Breast epithelium (tissue), 4 donors: ENCODE results near the gene CCDC170. TPM values are rescaled to one million over a fixed set of nuclear protein-coding genes. Genes with fewer than 3 reads are reported as not detected.

Source experiments
- DNase-seq, 2 donors: peaks; one replicate each; pipeline ENCODE4 v3.0.0-alpha.2; 2019; ENCODE audit warnings: low spot score in 2 of 2
- H3K27ac ChIP-seq, 2 donors: fragments of 200-600 bp; sonication (generic) in 1 of 2; one replicate each; pipeline ENCODE4 v1.5.1; 2016 to 2019; ENCODE audit warnings: mild to moderate bottlenecking in 1 of 2
- H3K27me3 ChIP-seq, 2 donors: fragments of 200-600 bp; sonication (generic) in 1 of 2; one replicate each; pipeline versions ENCODE4 v1.5.1 to v1.6.0; 2017 to 2019; ENCODE audit warnings: control low read depth in 1 of 2, mild to moderate bottlenecking in 1 of 2
- H3K36me3 ChIP-seq: fragments of 200-600 bp; one replicate; pipeline ENCODE4 v1.5.1; 2019
- H3K4me1 ChIP-seq, 2 donors: fragments of 200-600 bp; sonication (generic); one replicate each; pipeline ENCODE4 v1.5.1; 2016 to 2019; ENCODE audit warnings: control low read depth in 1 of 2
- H3K4me3 ChIP-seq, 3 donors: fragments of 200-600 bp; sonication (generic); 1 replicate in 2 of 3; 2 replicates in 1 of 3; pipeline ENCODE4 v1.5.1; 2016 to 2019; ENCODE audit warnings: mild to moderate bottlenecking in 3 of 3, moderate library complexity in 2 of 3
- H3K9me3 ChIP-seq, 2 donors: fragments of 200-600 bp; sonication (generic) in 1 of 2; one replicate each; pipeline ENCODE4 v1.5.1; 2016 to 2019; ENCODE audit warnings: control low read depth in 1 of 2
- POLR2A ChIP-seq: fragments of 450-650 bp; IDR thresholded peaks from one replicate; pipeline ENCODE4 v1.6.1; 2016; ENCODE audit warnings: antibody characterized with exemption, mild to moderate bottlenecking, moderate library complexity
- POLR2AphosphoS5 ChIP-seq, 3 donors: sonication (generic); formaldehyde crosslinking; IDR thresholded peaks; one replicate each; pipeline ENCODE4 v1.6.1; 2017; ENCODE audit warnings: antibody characterized with exemption in 3 of 3
- intact Hi-C: fragments of 100-400 bp; cut with DNase I; formaldehyde crosslinking; loops from one replicate; pipeline ENCODE4 v1.15.1; 2023; ENCODE audit warnings: low total_unique reads
- total RNA-seq, 3 donors: library from RNA; depleted of rRNA; stranded (reverse); fragments of >200 nt; gene quantifications; one replicate each; pipeline ENCODE4 v1.1.0, GENCODE V29; 2016
- TF ChIP-seq, protein P1 (sequence below), 3 donors: fragments of 450-650 bp; IDR thresholded peaks; one replicate each; pipeline ENCODE4 v1.5.1; 2016 to 2017; ENCODE audit warnings: antibody characterized with exemption in 3 of 3, mild to moderate bottlenecking in 3 of 3, moderate library complexity in 3 of 3

Gene CCDC170
- total RNA-seq, 3 donors from 2014 or later = 3.5 to 9.8 (median 9.4) TPM

DNA sequence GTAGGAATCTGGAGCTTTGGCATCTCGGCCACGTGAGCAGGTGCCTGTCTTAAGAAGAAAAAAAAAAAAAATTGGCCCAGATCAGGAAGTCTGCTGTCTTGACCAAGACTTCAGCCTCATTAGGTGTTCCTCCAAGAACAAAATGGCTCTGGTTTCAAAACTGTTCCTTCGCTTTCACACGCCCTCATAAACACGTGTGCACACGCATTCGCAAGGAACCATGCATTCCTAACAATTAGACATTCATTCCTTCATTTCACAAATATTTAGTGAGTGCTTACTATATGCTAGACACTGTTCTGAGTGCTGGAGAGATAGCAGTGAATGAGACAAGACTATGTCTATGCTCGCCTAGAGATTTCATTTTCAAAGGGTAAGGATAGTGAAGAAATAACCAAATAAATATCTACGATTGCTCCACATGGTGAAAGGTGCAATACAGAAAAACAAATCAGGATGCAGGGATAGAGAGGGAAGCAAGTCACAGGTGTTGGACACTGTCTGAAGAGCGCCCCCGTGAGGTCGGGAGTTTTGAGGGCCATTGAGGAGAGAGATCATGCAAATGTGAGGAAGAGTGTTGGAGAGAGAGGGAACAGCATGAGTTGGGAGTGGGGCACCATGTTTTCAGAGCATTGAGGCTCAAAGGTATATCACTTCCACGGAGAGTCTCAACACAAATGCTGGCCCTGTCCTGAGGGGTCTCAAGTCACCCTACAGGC lies 53.3 kb downstream of the CCDC170 start:
- no peak for DNase-seq
- intact Hi-C loops = no loop called here
- TF ChIP-seq POLR2AphosphoS5 (IDR thresholded peaks at IDR 0.05) (no peak), POLR2A (no peak)
- TF ChIP-seq, protein P1, sequence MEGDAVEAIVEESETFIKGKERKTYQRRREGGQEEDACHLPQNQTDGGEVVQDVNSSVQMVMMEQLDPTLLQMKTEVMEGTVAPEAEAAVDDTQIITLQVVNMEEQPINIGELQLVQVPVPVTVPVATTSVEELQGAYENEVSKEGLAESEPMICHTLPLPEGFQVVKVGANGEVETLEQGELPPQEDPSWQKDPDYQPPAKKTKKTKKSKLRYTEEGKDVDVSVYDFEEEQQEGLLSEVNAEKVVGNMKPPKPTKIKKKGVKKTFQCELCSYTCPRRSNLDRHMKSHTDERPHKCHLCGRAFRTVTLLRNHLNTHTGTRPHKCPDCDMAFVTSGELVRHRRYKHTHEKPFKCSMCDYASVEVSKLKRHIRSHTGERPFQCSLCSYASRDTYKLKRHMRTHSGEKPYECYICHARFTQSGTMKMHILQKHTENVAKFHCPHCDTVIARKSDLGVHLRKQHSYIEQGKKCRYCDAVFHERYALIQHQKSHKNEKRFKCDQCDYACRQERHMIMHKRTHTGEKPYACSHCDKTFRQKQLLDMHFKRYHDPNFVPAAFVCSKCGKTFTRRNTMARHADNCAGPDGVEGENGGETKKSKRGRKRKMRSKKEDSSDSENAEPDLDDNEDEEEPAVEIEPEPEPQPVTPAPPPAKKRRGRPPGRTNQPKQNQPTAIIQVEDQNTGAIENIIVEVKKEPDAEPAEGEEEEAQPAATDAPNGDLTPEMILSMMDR (IDR thresholded peaks at IDR 0.05) = no peak
- H3K27ac ChIP-seq = no peak overlapping the region
- H3K4me3 ChIP-seq = no peak overlapping the region
- no peaks in the 10 kb centered on the region for H3K4me1 ChIP-seq
- H3K36me3 ChIP-seq = no peaks in the 10 kb centered on the region
- H3K9me3 ChIP-seq = peaks cover 3 to 8% of the 10 kb centered on the region in 2 donors
- H3K27me3 ChIP-seq = no peaks in the 10 kb centered on the region

- Histone ChIP-seq H3K4me3 (no peak overlapping the region), H3K36me3 (no peaks in the 10 kb centered on the region), H3K9me3 (peaks cover 3 to 8% of the 10 kb centered on the region in 2 donors), H3K4me1 (no peaks in the 10 kb centered on the region), H3K27ac (no peak overlapping the region), H3K27me3 (no peaks in the 10 kb centered on the region)
- intact Hi-C loops = no loop called here
- TF ChIP-seq POLR2AphosphoS5 (IDR thresholded peaks at IDR 0.05) = no peak
- TF ChIP-seq, protein P1 (IDR thresholded peaks at IDR 0.05) = no peak
- no peak for TF ChIP-seq POLR2A
- no peak for DNase-seq
These were observed 54.4 kb downstream of the CCDC170 start for GRCh38 chr6:151548201-151548600.

- peaks cover 3 to 8% of the 10 kb centered on the region in 2 donors for H3K9me3 ChIP-seq
- no peak overlapping the region for H3K27ac ChIP-seq
- DNase-seq = no peak
These were observed 56.0 kb downstream of the CCDC170 start for GRCh38 chr6:151549790-151550189.

GRCh38 chr6:151550618-151551017 lies 56.8 kb downstream of the CCDC170 start:
- Histone ChIP-seq H3K27ac (no peak overlapping the region), H3K4me3 (no peak overlapping the region), H3K27me3 (no peaks in the 10 kb centered on the region), H3K36me3 (no peaks in the 10 kb centered on the region), H3K9me3 (peaks cover 3 to 8% of the 10 kb centered on the region in 2 donors), H3K4me1 (no peaks in the 10 kb centered on the region)
- no peak for DNase-seq
- TF ChIP-seq POLR2AphosphoS5 (IDR thresholded peaks at IDR 0.05) = no peak
- TF ChIP-seq, protein P1 (IDR thresholded peaks at IDR 0.05) = no peak
- TF ChIP-seq POLR2A = no peak
- intact Hi-C loops = no loop called here

More at GRCh38 chr6:151549790-151550189, 56.0 kb downstream of the CCDC170 start:
- Histone ChIP-seq H3K4me3 (no peak overlapping the region), H3K27me3 (no peaks in the 10 kb centered on the region), H3K36me3 (no peaks in the 10 kb centered on the region), H3K4me1 (no peaks in the 10 kb centered on the region)
- intact Hi-C loops = no loop called here
- TF ChIP-seq, protein P1 (IDR thresholded peaks at IDR 0.05) = no peak
- no peak for TF ChIP-seq POLR2AphosphoS5 (IDR thresholded peaks at IDR 0.05)
- no peak for TF ChIP-seq POLR2A

DNA sequence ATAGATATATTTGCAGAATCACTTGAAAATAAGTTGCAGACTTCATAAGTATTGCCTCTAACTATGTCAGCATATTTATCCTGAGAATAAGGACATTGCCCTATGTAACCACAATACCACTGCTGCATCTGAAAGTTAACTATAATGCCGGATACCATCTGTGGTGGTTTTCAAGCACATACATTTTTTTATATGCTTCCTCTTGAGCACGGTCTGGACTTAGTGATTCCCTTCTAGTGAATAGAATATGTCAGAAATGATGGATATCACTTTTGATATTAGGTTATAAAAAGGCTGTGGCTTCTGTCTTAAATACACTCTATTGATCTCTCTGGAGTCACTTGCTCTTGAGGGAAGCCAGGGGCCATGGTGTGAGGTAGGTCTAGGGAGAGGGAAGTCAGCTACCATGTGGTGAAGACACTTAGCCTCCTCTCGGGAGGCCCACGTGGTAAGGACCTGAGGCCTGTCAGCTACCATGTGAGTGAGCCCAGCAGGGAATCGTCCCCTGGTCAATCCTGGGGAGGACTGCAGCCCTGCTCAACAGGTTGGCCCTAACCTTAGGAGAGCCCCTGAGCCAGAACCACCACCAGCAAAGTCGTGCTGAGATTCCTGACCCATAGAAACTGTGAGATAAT lies 57.5 kb downstream of the CCDC170 start:
- intact Hi-C loops = no loop called here
- no peak for DNase-seq
- Histone ChIP-seq H3K4me3 (no peak overlapping the region), H3K36me3 (no peaks in the 10 kb centered on the region), H3K27ac (no peak overlapping the region), H3K9me3 (peaks cover 3 to 8% of the 10 kb centered on the region in 2 donors), H3K4me1 (no peaks in the 10 kb centered on the region), H3K27me3 (no peaks in the 10 kb centered on the region)
- TF ChIP-seq POLR2A (no peak), POLR2AphosphoS5 (IDR thresholded peaks at IDR 0.05) (no peak)
- TF ChIP-seq, protein P1 (IDR thresholded peaks at IDR 0.05) = no peak
